Measurements from ENCODE around the gene NOS1AP.

GRCh38 chr1:162094271-162094670 is 24.8 kb downstream of the NOS1AP start:
- TF ChIP-seq CTCF (conservative IDR thresholded peaks at IDR 0.05; ENCODE audit: low read length) (no peak), EZH2phosphoT487 (IDR thresholded peaks at IDR 0.05; ENCODE audit: borderline replicate concordance, low read depth, low read length) (no peak)

All from OCI-LY7 (cell line).